ENCODE measurements around the gene SNX22.

GRCh38 chr15:64102497-64102896 lies 49.0 kb upstream of the SNX22 start:
- no peak for TF ChIP-seq POLR2A (IDR thresholded peaks at IDR 0.05)
- no peak for TF ChIP-seq CTCF (IDR thresholded peaks at IDR 0.05)

All from esophagus squamous epithelium (tissue), 4 donors.